Skeletal muscle satellite cell (primary cell): ENCODE data around the gene CPT2.

ENCODE experiments used
- H3K27me3 ChIP-seq: 2 replicates; pipeline ENCODE4 v1.7.0; 2013; ENCODE audit warnings: low read length; ENCODE audit not compliant: control insufficient read depth, insufficient read depth
- H3K36me3 ChIP-seq: 2 replicates; pipeline ENCODE4 v1.7.0; 2013; ENCODE audit warnings: mild to moderate bottlenecking, control low read depth, low read length; ENCODE audit not compliant: insufficient read depth
- H3K4me1 ChIP-seq: 2 replicates; pipeline ENCODE4 v1.7.0; 2013; ENCODE audit warnings: low read length; ENCODE audit not compliant: control insufficient read depth, insufficient read depth
- H3K4me2 ChIP-seq: 2 replicates; pipeline ENCODE4 v1.7.0; 2013; ENCODE audit warnings: mild to moderate bottlenecking, low read length
- H3K4me3 ChIP-seq: 2 replicates; pipeline ENCODE4 v1.7.0; 2013; ENCODE audit warnings: low read length
- H3K9ac ChIP-seq: 2 replicates; pipeline ENCODE4 v1.7.0; 2013; ENCODE audit warnings: mild to moderate bottlenecking, low read depth, low read length, moderate library complexity
- H3K9me3 ChIP-seq: replicated peaks from 2 replicates; pipeline ENCODE4 v1.7.0; 2013; ENCODE audit warnings: mild to moderate bottlenecking, control low read depth, low read length

Gene CPT2

GRCh38 chr1:53163291-53163768 is 33.3 kb upstream of the CPT2 start:
- Histone ChIP-seq H3K4me3 (no peak overlapping the region), H3K4me2 (no peak overlapping the region)

GRCh38 chr1:53165408-53165961 is 31.1 kb upstream of the CPT2 start:
- Histone ChIP-seq H3K36me3 (no peaks in the 10 kb centered on the region), H3K4me2 (no peak overlapping the region), H3K9ac (no peak overlapping the region), H3K4me1 (no peaks in the 10 kb centered on the region), H3K4me3 (no peak overlapping the region), H3K9me3 (no peaks in the 10 kb centered on the region), H3K27me3 (peaks cover 39% of the 10 kb centered on the region)

More at GRCh38 chr1:53163291-53163768, 33.3 kb upstream of the CPT2 start:
- H3K27me3 ChIP-seq: peaks cover 39% of the 10 kb centered on the region
- H3K9ac ChIP-seq: no peak overlapping the region
- H3K4me1 ChIP-seq: no peaks in the 10 kb centered on the region
- H3K36me3 ChIP-seq: no peaks in the 10 kb centered on the region
- no peaks in the 10 kb centered on the region for H3K9me3 ChIP-seq

- H3K4me1 ChIP-seq: no peaks in the 10 kb centered on the region
- H3K9me3 ChIP-seq: no peaks in the 10 kb centered on the region
- H3K4me3 ChIP-seq: no peak overlapping the region
- no peak overlapping the region for H3K4me2 ChIP-seq
- peaks cover 39% of the 10 kb centered on the region for H3K27me3 ChIP-seq
- no peak overlapping the region for H3K9ac ChIP-seq
- H3K36me3 ChIP-seq: no peaks in the 10 kb centered on the region
These were observed 30.3 kb upstream of the CPT2 start for GRCh38 chr1:53166366-53166765.

GRCh38 chr1:53166912-53167311 is 29.7 kb upstream of the CPT2 start:
- Histone ChIP-seq H3K4me1 (no peaks in the 10 kb centered on the region), H3K27me3 (peaks cover 39% of the 10 kb centered on the region), H3K4me2 (no peak overlapping the region), H3K4me3 (no peak overlapping the region), H3K36me3 (no peaks in the 10 kb centered on the region), H3K9me3 (no peaks in the 10 kb centered on the region), H3K9ac (no peak overlapping the region)

GRCh38 chr1:53172426-53173128 is 24.0 kb upstream of the CPT2 start:
- H3K27me3 ChIP-seq: peaks cover 20% of the 10 kb centered on the region
- peaks cover 7% of the 10 kb centered on the region for H3K4me1 ChIP-seq
- H3K9ac ChIP-seq: no peak overlapping the region
- peak overlapping the region; percentile 36 for H3K4me2 ChIP-seq
- H3K9me3 ChIP-seq: no peaks in the 10 kb centered on the region
- no peaks in the 10 kb centered on the region for H3K36me3 ChIP-seq
- no peak overlapping the region for H3K4me3 ChIP-seq

- Histone ChIP-seq H3K4me1 (peaks cover 7% of the 10 kb centered on the region), H3K9me3 (no peaks in the 10 kb centered on the region), H3K4me3 (no peak overlapping the region), H3K9ac (no peak overlapping the region), H3K27me3 (peaks cover 23% of the 10 kb centered on the region), H3K36me3 (no peaks in the 10 kb centered on the region), H3K4me2 (no peak overlapping the region)
These were observed 21.4 kb upstream of the CPT2 start for GRCh38 chr1:53174971-53175913.

- H3K9me3 ChIP-seq: no peaks in the 10 kb centered on the region
- H3K36me3 ChIP-seq: no peaks in the 10 kb centered on the region
- H3K4me2 ChIP-seq: no peak overlapping the region
- H3K9ac ChIP-seq: no peak overlapping the region
- peaks cover 30% of the 10 kb centered on the region for H3K27me3 ChIP-seq
- peaks cover 7% of the 10 kb centered on the region for H3K4me1 ChIP-seq
- H3K4me3 ChIP-seq: no peak overlapping the region
These were observed 20.0 kb upstream of the CPT2 start for GRCh38 chr1:53176452-53177208.

- H3K9me3 ChIP-seq: no peaks in the 10 kb centered on the region
- peaks cover 3% of the 10 kb centered on the region for H3K4me1 ChIP-seq
- H3K27me3 ChIP-seq: peaks cover 30% of the 10 kb centered on the region
- H3K4me3 ChIP-seq: no peak overlapping the region
- no peak overlapping the region for H3K4me2 ChIP-seq
- H3K36me3 ChIP-seq: no peaks in the 10 kb centered on the region
- no peak overlapping the region for H3K9ac ChIP-seq
These were observed 16.4 kb upstream of the CPT2 start for GRCh38 chr1:53180226-53180625.

GRCh38 chr1:53180951-53181350 is 15.7 kb upstream of the CPT2 start:
- H3K36me3 ChIP-seq: no peaks in the 10 kb centered on the region
- H3K4me1 ChIP-seq: no peaks in the 10 kb centered on the region
- no peaks in the 10 kb centered on the region for H3K9me3 ChIP-seq
- no peak overlapping the region for H3K4me3 ChIP-seq
- no peak overlapping the region for H3K4me2 ChIP-seq
- H3K9ac ChIP-seq: no peak overlapping the region
- H3K27me3 ChIP-seq: peaks cover 24% of the 10 kb centered on the region

GRCh38 chr1:53182111-53182593 is 14.5 kb upstream of the CPT2 start:
- Histone ChIP-seq H3K4me1 (no peaks in the 10 kb centered on the region), H3K4me3 (no peak overlapping the region), H3K27me3 (peaks cover 15% of the 10 kb centered on the region), H3K9me3 (no peaks in the 10 kb centered on the region), H3K36me3 (no peaks in the 10 kb centered on the region), H3K9ac (no peak overlapping the region), H3K4me2 (no peak overlapping the region)

- no peak overlapping the region for H3K4me3 ChIP-seq
- H3K4me1 ChIP-seq: peaks cover 4% of the 10 kb centered on the region
- H3K9me3 ChIP-seq: no peaks in the 10 kb centered on the region
- H3K4me2 ChIP-seq: no peak overlapping the region
- H3K27me3 ChIP-seq: peaks cover 9% of the 10 kb centered on the region
- H3K9ac ChIP-seq: no peak overlapping the region
- no peaks in the 10 kb centered on the region for H3K36me3 ChIP-seq
These were observed 13.9 kb upstream of the CPT2 start for GRCh38 chr1:53182716-53183094.
